ENCODE data around the gene KCNT2. TPM values are rescaled to one million over a fixed set of nuclear protein-coding genes. Genes with fewer than 3 reads are reported as not detected.
"Not testable (repeated sequence)": the region's sequence is repeated elsewhere in the genome, so short reads cannot be mapped to it uniquely, and the experiment has no call there.

The KCNT2 gene
- total and polyA plus RNA-seq, 2 experiments from 2014 or later = 1.2 to 8.8 TPM

DNA sequence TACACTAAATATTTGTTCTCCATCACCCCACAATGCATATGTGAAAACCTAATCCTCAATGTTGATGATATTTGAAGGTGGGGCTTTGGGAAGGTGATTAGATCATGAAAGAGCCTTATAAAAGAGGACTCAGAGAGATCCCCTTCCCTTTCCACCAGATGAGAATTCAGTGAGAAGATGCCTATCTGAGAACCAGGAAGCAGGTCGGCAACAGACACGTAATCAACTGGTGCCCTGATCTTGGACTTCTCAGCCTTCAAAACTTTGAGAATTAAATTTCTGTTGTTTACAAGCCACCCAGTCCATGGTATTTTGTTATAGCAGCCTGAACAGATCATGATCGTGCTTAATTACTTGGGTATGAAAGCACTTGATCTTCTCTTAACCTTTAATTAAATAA lies 329.4 kb downstream of the KCNT2 start:
- H3K36me3 ChIP-seq (replicated peaks; ENCODE audit: insufficient read depth, low read depth) = no peaks in the 10 kb centered on the region
- H4K20me1 ChIP-seq (ENCODE audit: insufficient read depth, poor library complexity, severe bottlenecking) = no peaks in the 10 kb centered on the region
- H3K4me3 ChIP-seq = no peak overlapping the region
- no peak for TF ChIP-seq EZH2 (IDR thresholded peaks at IDR 0.05; ENCODE audit: borderline replicate concordance)
- no peak overlapping the region for H3K4me2 ChIP-seq
- H3K27me3 ChIP-seq = no peaks in the 10 kb centered on the region
- no peaks in the 10 kb centered on the region for H3K9me3 ChIP-seq (ENCODE audit: low read depth)
- 97% methylated on average over 3 of the region's 3 CpGs for WGBS (ENCODE audit: low lambda C conversion rate, missing lambda C conversion rate)
- no peaks in the 10 kb centered on the region for H3K9me2 ChIP-seq (replicated peaks; ENCODE audit: insufficient read depth)
- H2AFZ ChIP-seq = no peak overlapping the region
- no peaks in the 10 kb centered on the region for H3K4me1 ChIP-seq (ENCODE audit: insufficient read depth)
- no peak overlapping the region for H3K27ac ChIP-seq
- DNase-seq (ENCODE audit: low spot score) = no peak
- H3K79me2 ChIP-seq = no peaks in the 10 kb centered on the region

DNA sequence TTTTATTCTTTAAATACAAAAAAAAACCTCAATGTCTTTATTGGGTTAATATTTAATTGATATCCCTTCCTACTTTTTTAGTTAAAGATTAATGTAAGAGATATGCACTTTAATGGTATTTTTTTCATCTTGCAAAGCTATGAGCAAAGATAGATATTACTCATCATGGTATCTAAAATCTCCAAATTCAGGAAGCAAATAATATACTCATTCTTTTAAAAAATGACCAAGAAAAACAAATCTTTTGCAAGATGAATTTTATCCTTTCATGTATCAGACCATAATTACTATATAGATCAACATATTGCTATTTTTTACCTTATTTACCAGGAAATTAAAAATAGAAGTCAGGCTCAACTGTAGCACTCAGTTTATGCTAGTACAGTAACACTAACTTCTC lies 330.4 kb downstream of the KCNT2 start:
- Histone ChIP-seq H4K20me1 (ENCODE audit: insufficient read depth, poor library complexity, severe bottlenecking) (no peaks in the 10 kb centered on the region), H3K79me2 (no peaks in the 10 kb centered on the region), H3K36me3 (replicated peaks; ENCODE audit: insufficient read depth, low read depth) (no peaks in the 10 kb centered on the region), H3K4me2 (no peak overlapping the region), H3K9me2 (replicated peaks; ENCODE audit: insufficient read depth) (no peaks in the 10 kb centered on the region), H3K9me3 (ENCODE audit: low read depth) (no peaks in the 10 kb centered on the region), H2AFZ (no peak overlapping the region), H3K27me3 (no peaks in the 10 kb centered on the region), H3K27ac (no peak overlapping the region), H3K4me1 (ENCODE audit: insufficient read depth) (no peaks in the 10 kb centered on the region), H3K4me3 (no peak overlapping the region)
- TF ChIP-seq EZH2phosphoT487 (IDR thresholded peaks at IDR 0.05; ENCODE audit: low read depth, severe bottlenecking, unreplicated experiment) = no peak
- TF ChIP-seq, protein P1, sequence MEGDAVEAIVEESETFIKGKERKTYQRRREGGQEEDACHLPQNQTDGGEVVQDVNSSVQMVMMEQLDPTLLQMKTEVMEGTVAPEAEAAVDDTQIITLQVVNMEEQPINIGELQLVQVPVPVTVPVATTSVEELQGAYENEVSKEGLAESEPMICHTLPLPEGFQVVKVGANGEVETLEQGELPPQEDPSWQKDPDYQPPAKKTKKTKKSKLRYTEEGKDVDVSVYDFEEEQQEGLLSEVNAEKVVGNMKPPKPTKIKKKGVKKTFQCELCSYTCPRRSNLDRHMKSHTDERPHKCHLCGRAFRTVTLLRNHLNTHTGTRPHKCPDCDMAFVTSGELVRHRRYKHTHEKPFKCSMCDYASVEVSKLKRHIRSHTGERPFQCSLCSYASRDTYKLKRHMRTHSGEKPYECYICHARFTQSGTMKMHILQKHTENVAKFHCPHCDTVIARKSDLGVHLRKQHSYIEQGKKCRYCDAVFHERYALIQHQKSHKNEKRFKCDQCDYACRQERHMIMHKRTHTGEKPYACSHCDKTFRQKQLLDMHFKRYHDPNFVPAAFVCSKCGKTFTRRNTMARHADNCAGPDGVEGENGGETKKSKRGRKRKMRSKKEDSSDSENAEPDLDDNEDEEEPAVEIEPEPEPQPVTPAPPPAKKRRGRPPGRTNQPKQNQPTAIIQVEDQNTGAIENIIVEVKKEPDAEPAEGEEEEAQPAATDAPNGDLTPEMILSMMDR (IDR thresholded peaks at IDR 0.05; ENCODE audit: poor library complexity) = no peak
- TF ChIP-seq EZH2 (IDR thresholded peaks at IDR 0.05; ENCODE audit: borderline replicate concordance) = no peak
- no peak for DNase-seq (ENCODE audit: low spot score)

DNA sequence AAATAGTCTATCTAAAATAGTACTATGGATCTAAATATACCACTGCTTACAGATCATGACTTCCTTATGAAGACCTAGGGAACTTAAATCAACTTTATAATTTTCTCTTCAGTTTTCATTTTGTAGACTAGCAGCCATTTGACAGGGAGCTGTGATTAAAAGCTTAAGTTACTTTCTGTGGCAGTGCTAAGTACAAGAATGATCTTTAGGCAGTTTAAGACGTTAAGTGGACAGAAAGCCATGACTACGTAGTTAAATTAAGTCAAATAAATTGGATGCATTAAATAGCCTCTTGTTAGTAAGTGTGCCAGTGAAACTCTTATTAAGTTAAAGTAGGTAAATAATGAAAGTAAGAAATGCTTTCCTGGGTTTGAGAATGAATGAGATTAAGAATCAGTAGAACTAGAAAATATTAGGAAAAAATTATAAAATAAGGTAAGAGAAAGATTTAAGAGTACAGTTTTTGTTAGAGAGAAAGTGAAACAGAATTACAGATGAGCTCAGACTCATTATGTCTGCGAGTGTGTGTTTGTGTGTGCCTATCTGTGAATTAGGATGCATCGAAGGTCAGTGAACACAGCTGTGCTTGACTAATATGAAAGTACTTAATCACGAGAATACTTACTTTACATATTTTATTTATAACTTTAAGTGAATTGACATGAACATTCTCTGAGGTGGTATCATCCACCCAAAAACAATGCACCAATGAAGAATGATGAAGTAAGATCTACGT lies 336.9 kb downstream of the KCNT2 start:
- H3K27me3 ChIP-seq = no peaks in the 10 kb centered on the region
- no peak overlapping the region for H3K4me2 ChIP-seq
- TF ChIP-seq, protein P1 (IDR thresholded peaks at IDR 0.05; ENCODE audit: poor library complexity) = no peak
- TF ChIP-seq EZH2 (IDR thresholded peaks at IDR 0.05; ENCODE audit: borderline replicate concordance) (no peak), EZH2phosphoT487 (IDR thresholded peaks at IDR 0.05; ENCODE audit: low read depth, severe bottlenecking, unreplicated experiment) (no peak)
- no peak overlapping the region for H2AFZ ChIP-seq
- 80% methylated on average over 6 of the region's 6 CpGs for WGBS (ENCODE audit: low lambda C conversion rate, missing lambda C conversion rate)
- no peaks in the 10 kb centered on the region for H4K20me1 ChIP-seq (ENCODE audit: insufficient read depth, poor library complexity, severe bottlenecking)
- H3K36me3 ChIP-seq (replicated peaks; ENCODE audit: insufficient read depth, low read depth) = no peaks in the 10 kb centered on the region
- H3K27ac ChIP-seq = no peak overlapping the region
- no peaks in the 10 kb centered on the region for H3K9me2 ChIP-seq (replicated peaks; ENCODE audit: insufficient read depth)
- no peak for DNase-seq (ENCODE audit: low spot score)
- no peaks in the 10 kb centered on the region for H3K79me2 ChIP-seq
- H3K4me1 ChIP-seq (ENCODE audit: insufficient read depth) = no peaks in the 10 kb centered on the region
- no peak overlapping the region for H3K4me3 ChIP-seq
- H3K9me3 ChIP-seq (ENCODE audit: low read depth) = no peaks in the 10 kb centered on the region

- 99% methylated on average over 4 of the region's 4 CpGs for WGBS (ENCODE audit: low lambda C conversion rate, missing lambda C conversion rate)
Observed at GRCh38 chr1:196263086-196263485, 345.2 kb downstream of the KCNT2 start.

More at GRCh38 chr1:196263086-196263485, 345.2 kb downstream of the KCNT2 start:
- H4K20me1 ChIP-seq (ENCODE audit: insufficient read depth, poor library complexity, severe bottlenecking); H3K4me3 ChIP-seq; H3K27me3 ChIP-seq; H2AFZ ChIP-seq; DNase-seq (ENCODE audit: low spot score); H3K27ac ChIP-seq; H3K4me2 ChIP-seq; H3K4me1 ChIP-seq (ENCODE audit: insufficient read depth); H3K9me3 ChIP-seq (ENCODE audit: low read depth); H3K36me3 ChIP-seq (replicated peaks; ENCODE audit: insufficient read depth, low read depth); H3K79me2 ChIP-seq; H3K9me2 ChIP-seq (replicated peaks; ENCODE audit: insufficient read depth): not testable (repeated sequence)
